ENCODE measurements around the gene BACE2. TPM values are rescaled to one million over a fixed set of nuclear protein-coding genes. Genes with fewer than 3 reads are reported as not detected.

The BACE2 gene
- total RNA-seq, 1 donor from 2014 or later, result 64.8 TPM

DNA sequence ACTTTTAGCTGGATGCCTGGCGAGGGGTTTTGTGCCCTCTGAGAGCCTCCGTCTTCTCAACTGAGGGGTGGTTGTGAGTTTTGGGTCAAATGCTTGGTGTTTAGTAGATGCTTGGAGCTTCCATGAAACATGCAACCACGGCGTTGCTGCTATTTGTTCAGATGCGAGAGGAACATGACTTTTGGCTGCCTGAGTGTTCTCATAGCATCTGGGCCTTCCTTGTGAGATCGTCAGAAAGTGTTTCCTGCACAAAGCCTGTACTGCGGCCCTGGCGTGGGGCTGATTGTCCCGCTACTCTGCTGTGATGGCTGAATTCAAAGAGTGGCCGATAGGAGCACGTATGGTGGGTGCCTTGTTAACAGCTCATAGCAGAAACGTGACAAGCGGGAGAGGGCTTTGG, 78.8 kb downstream of the BACE2 start:
- Histone ChIP-seq H3K36me3 (ENCODE audit: control insufficient read depth, insufficient read depth, low read length) (peaks cover 7% of the 10 kb centered on the region), H3K4me3 (ENCODE audit: low read depth, low read length) (no peak overlapping the region), H3K27me3 (ENCODE audit: control insufficient read depth, insufficient read depth, low read length) (no peaks in the 10 kb centered on the region)
- DNase-seq (ENCODE audit: low read depth) (no peak), FAIRE-seq (no peak)
- TF ChIP-seq CTCF (IDR thresholded peaks at IDR 0.05; ENCODE audit: insufficient read depth, low read length, severe bottlenecking), result no peak

DNA sequence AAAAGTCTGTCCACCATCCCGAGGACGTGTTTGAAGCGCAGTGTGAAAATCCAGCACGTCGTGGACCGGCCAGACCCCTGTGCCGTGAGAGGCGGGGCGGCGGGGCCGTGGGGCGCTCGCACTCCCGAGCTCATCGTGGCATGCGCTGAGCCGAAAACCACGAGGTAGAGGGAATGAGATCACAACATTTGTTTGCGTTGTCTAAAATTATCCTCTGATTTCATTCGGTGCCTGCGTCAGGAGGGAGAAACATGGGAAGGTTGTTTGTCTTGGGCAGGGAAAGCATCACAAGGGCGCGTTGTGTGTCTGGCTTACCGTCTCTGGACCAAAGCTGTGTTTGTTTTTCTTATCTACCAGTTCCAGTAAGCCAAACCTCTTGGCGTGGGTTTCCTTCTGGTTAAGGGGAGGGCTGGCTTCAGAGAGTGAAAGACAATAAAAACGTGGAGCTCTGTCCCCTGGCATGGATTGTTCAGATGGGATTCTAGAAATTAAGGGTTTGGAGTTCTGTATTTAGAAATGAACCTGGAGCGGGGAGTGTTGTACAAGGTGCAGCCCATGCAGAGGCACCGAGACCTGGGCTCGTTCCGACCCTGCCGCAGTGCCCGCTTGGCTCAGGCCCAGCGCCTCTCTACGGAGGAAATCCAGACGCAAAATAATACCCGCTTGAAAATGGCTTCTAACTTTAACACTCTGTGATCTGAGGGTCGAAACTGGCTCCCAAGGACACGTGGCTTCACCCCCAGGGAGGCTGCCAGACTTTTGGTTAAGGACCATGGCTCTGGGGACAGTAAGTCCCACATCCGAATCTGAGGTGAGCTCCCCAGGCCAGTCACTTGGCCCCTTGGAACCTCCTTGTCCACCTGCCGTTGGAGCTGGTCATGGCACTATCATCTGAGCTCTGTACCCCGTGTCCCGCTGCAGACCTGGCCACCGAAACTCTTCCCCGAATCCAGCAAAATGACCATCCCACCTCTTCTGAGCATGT, 79.9 kb downstream of the BACE2 start:
- FAIRE-seq (no peak), DNase-seq (ENCODE audit: low read depth) (peak; percentile 27)
- no peak for TF ChIP-seq CTCF (IDR thresholded peaks at IDR 0.05; ENCODE audit: insufficient read depth, low read length, severe bottlenecking)
- Histone ChIP-seq H3K36me3 (ENCODE audit: control insufficient read depth, insufficient read depth, low read length) (peaks cover 7% of the 10 kb centered on the region), H3K4me3 (ENCODE audit: low read depth, low read length) (no peak overlapping the region), H3K27me3 (ENCODE audit: control insufficient read depth, insufficient read depth, low read length) (no peaks in the 10 kb centered on the region)

DNA sequence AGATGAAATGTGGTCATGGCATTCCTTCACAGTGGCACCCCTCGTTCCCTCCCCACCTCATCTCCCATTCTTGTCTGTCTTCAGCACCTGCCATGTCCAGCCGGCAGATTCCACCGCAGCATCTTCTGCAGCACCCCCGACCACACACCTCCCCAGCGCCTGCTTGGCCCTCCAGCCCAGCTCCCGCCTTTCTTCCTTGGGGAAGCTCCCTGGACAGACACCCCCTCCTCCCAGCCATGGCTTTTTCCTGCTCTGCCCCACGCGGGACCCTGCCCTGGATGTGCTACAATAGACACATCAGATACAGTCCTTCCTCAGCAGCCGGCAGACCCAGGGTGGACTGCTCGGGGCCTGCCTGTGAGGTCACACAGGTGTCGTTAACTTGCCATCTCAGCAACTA, 81.5 kb downstream of the BACE2 start:
- FAIRE-seq, result no peak
- peaks cover 7% of the 10 kb centered on the region for H3K36me3 ChIP-seq (ENCODE audit: control insufficient read depth, insufficient read depth, low read length)
- DNase-seq (ENCODE audit: low read depth), result no peak
- TF ChIP-seq CTCF (IDR thresholded peaks at IDR 0.05; ENCODE audit: insufficient read depth, low read length, severe bottlenecking), result no peak
- H3K27me3 ChIP-seq (ENCODE audit: control insufficient read depth, insufficient read depth, low read length), result no peaks in the 10 kb centered on the region
- H3K4me3 ChIP-seq (ENCODE audit: low read depth, low read length), result no peak overlapping the region

DNA sequence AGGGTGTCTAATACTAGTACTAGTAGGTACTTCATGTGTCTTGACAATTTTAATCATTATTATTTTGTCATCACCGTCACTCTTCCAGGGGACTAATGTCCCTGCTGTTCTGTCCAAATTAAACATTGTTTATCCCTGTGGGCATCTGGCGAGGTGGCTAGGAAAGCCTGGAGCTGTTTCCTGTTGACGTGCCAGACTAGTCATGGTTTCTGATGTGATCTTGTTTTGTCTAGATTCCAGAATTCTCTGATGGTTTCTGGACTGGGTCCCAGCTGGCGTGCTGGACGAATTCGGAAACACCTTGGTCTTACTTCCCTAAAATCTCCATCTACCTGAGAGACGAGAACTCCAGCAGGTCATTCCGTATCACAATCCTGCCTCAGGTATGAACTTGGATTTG, 82.6 kb downstream of the BACE2 start:
- TF ChIP-seq CTCF (IDR thresholded peaks at IDR 0.05; ENCODE audit: insufficient read depth, low read length, severe bottlenecking), result no peak
- Histone ChIP-seq H3K36me3 (ENCODE audit: control insufficient read depth, insufficient read depth, low read length) (peaks cover 7% of the 10 kb centered on the region), H3K27me3 (ENCODE audit: control insufficient read depth, insufficient read depth, low read length) (no peaks in the 10 kb centered on the region), H3K4me3 (ENCODE audit: low read depth, low read length) (no peak overlapping the region)
- DNase-seq (ENCODE audit: low read depth) (peak; percentile 54), FAIRE-seq (no peak)

GRCh38 chr21:41251961-41252642, 84.1 kb downstream of the BACE2 start:
- TF ChIP-seq CTCF (IDR thresholded peaks at IDR 0.05; ENCODE audit: insufficient read depth, low read length, severe bottlenecking), result no peak
- no peak for FAIRE-seq
- H3K27me3 ChIP-seq (ENCODE audit: control insufficient read depth, insufficient read depth, low read length), result no peaks in the 10 kb centered on the region
- no peak for DNase-seq (ENCODE audit: low read depth)
- H3K36me3 ChIP-seq (ENCODE audit: control insufficient read depth, insufficient read depth, low read length), result peaks cover 7% of the 10 kb centered on the region
- no peak overlapping the region for H3K4me3 ChIP-seq (ENCODE audit: low read depth, low read length)

Measured in bronchial epithelial cell (primary cell).